Keratinocyte (primary cell): ENCODE results near the gene GARS1.

Experiments
- EZH2 ChIP-seq: IDR thresholded peaks from one replicate; pipeline ENCODE4 v1.6.1; 2012; ENCODE audit warnings: inconsistent platforms, mild to moderate bottlenecking, low read length, moderate library complexity
- TF ChIP-seq, protein P1 (sequence below), 3 experiments: IDR thresholded peaks in 1 of 3; conservative IDR thresholded peaks in 1 of 3; optimal IDR thresholded peaks in 1 of 3; 2 replicates in 2 of 3; 3 replicates in 1 of 3; pipeline versions ENCODE3 to v1.5.1; 2011; ENCODE audit warnings: low read length in 3 of 3, mild to moderate bottlenecking in 3 of 3, moderate library complexity in 2 of 3, control low read depth in 1 of 3, inconsistent platforms in 1 of 3; ENCODE audit not compliant: insufficient read depth in 2 of 3; ENCODE audit errors: extremely low read depth in 1 of 3

- TF ChIP-seq, protein P1, sequence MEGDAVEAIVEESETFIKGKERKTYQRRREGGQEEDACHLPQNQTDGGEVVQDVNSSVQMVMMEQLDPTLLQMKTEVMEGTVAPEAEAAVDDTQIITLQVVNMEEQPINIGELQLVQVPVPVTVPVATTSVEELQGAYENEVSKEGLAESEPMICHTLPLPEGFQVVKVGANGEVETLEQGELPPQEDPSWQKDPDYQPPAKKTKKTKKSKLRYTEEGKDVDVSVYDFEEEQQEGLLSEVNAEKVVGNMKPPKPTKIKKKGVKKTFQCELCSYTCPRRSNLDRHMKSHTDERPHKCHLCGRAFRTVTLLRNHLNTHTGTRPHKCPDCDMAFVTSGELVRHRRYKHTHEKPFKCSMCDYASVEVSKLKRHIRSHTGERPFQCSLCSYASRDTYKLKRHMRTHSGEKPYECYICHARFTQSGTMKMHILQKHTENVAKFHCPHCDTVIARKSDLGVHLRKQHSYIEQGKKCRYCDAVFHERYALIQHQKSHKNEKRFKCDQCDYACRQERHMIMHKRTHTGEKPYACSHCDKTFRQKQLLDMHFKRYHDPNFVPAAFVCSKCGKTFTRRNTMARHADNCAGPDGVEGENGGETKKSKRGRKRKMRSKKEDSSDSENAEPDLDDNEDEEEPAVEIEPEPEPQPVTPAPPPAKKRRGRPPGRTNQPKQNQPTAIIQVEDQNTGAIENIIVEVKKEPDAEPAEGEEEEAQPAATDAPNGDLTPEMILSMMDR (optimal IDR thresholded peaks at IDR 0.05 in 1 of 3, IDR thresholded peaks at IDR 0.05 in 1 of 3, conservative IDR thresholded peaks at IDR 0.05 in 1 of 3; ENCODE audit: extremely low read depth in 1 of 3, insufficient read depth in 2 of 3, low read length in 3 of 3), result no peak
- no peak for TF ChIP-seq EZH2
Measured at GRCh38 chr7:30660331-30661255, 65.9 kb downstream of the GARS1 start.
